Measurements from ENCODE around the gene MT1F.

GRCh38 chr16:56669005-56669839 is 11.5 kb downstream of the MT1F start, which contains the start of gene MT1H:
- TF ChIP-seq, protein P1, sequence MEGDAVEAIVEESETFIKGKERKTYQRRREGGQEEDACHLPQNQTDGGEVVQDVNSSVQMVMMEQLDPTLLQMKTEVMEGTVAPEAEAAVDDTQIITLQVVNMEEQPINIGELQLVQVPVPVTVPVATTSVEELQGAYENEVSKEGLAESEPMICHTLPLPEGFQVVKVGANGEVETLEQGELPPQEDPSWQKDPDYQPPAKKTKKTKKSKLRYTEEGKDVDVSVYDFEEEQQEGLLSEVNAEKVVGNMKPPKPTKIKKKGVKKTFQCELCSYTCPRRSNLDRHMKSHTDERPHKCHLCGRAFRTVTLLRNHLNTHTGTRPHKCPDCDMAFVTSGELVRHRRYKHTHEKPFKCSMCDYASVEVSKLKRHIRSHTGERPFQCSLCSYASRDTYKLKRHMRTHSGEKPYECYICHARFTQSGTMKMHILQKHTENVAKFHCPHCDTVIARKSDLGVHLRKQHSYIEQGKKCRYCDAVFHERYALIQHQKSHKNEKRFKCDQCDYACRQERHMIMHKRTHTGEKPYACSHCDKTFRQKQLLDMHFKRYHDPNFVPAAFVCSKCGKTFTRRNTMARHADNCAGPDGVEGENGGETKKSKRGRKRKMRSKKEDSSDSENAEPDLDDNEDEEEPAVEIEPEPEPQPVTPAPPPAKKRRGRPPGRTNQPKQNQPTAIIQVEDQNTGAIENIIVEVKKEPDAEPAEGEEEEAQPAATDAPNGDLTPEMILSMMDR (IDR thresholded peaks at IDR 0.05): no peak
- TF ChIP-seq EP300 (IDR thresholded peaks at IDR 0.05) (no peak), POLR2A (IDR thresholded peaks at IDR 0.05) (no peak)

Measured in suprapubic skin (tissue), 3 donors.